Tibial nerve (tissue), 3 donors: ENCODE data around the gene KL.

Source experiments
- CTCF ChIP-seq, 5 experiments: fragments of 200-600 bp in 3 of 5; fragments of 450-650 bp in 2 of 5; sonication (generic) in 3 of 5; IDR thresholded peaks; one replicate each; pipeline ENCODE4 v1.5.1; 2016 to 2019; ENCODE audit warnings: antibody characterized with exemption in 5 of 5, mild to moderate bottlenecking in 3 of 5, moderate library complexity in 2 of 5
- POLR2A ChIP-seq, 2 donors: fragments of 450-650 bp; IDR thresholded peaks; one replicate each; pipeline ENCODE4 v1.6.1; 2017; ENCODE audit warnings: antibody characterized with exemption in 2 of 2, mild to moderate bottlenecking in 2 of 2, moderate library complexity in 2 of 2

GRCh38 chr13:33112766-33113165 lies 96.5 kb downstream of the KL start:
- TF ChIP-seq CTCF (IDR thresholded peaks at IDR 0.05): no peak
- no peak for TF ChIP-seq POLR2A (IDR thresholded peaks at IDR 0.05)
